ENCODE results near the gene NFE2L3.
A peak's percentile ranks its signal among the peaks of the same experiment; 100 is the strongest.
"Not testable (repeated sequence)": the region's sequence is repeated elsewhere in the genome, so short reads cannot be mapped to it uniquely, and the experiment has no call there.

NFE2L3 gene

GRCh38 chr7:26156451-26157420 lies 4.7 kb downstream of the NFE2L3 start:
- H3K27ac ChIP-seq, result peak overlapping the region; percentile 69
- TF ChIP-seq, protein P1, sequence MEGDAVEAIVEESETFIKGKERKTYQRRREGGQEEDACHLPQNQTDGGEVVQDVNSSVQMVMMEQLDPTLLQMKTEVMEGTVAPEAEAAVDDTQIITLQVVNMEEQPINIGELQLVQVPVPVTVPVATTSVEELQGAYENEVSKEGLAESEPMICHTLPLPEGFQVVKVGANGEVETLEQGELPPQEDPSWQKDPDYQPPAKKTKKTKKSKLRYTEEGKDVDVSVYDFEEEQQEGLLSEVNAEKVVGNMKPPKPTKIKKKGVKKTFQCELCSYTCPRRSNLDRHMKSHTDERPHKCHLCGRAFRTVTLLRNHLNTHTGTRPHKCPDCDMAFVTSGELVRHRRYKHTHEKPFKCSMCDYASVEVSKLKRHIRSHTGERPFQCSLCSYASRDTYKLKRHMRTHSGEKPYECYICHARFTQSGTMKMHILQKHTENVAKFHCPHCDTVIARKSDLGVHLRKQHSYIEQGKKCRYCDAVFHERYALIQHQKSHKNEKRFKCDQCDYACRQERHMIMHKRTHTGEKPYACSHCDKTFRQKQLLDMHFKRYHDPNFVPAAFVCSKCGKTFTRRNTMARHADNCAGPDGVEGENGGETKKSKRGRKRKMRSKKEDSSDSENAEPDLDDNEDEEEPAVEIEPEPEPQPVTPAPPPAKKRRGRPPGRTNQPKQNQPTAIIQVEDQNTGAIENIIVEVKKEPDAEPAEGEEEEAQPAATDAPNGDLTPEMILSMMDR (conservative IDR thresholded peaks at IDR 0.05), result no peak

GRCh38 chr7:26157520-26158105 lies 5.6 kb downstream of the NFE2L3 start:
- TF ChIP-seq, protein P1 (conservative IDR thresholded peaks at IDR 0.05), result no peak
- peak overlapping the region; percentile 69 for H3K27ac ChIP-seq

DNA sequence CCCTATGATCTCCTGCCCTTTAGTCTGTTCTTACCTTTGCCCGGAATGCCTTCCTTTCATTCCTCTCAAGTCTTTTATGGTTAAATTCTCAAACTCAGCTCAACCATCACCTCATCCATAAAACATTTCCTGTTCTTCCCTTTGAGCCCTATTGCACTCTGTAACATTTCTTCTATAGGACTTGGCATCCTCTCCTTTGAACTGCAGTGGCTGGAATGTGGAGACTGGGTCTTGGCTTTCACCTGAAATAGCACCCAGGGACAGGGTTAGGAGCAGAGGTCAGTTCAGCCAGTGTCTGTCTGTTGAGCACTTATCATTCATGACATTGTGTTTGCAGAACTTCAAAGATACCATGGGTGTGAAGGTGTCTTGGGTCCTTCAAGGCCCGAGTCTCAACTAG lies 7.2 kb downstream of the NFE2L3 start:
- TF ChIP-seq, protein P1 (conservative IDR thresholded peaks at IDR 0.05), result no peak
- H3K27ac ChIP-seq, result no peak overlapping the region; the same call in 1 of the 2 replicates

DNA sequence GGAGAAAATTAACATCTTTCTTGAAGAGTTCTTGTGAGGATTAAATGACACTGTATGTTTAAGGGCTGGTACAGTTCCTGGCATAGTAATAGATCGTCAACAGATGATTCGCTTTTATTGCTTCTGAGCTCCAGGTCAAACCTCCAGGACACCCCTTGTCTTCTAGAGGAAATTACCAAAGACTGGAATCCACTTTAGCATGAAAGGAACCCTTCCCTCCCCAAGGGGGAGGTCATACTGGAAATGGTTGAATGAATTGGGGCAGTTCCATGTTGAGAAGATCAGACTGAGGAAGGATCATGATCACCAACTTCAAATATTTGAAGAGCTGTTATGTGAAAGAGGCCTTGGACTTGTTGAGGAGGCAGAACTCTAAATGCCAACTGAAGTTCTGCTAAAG lies 8.9 kb downstream of the NFE2L3 start:
- no peak overlapping the region for H3K27ac ChIP-seq
- TF ChIP-seq, protein P1 (conservative IDR thresholded peaks at IDR 0.05), result no peak

DNA sequence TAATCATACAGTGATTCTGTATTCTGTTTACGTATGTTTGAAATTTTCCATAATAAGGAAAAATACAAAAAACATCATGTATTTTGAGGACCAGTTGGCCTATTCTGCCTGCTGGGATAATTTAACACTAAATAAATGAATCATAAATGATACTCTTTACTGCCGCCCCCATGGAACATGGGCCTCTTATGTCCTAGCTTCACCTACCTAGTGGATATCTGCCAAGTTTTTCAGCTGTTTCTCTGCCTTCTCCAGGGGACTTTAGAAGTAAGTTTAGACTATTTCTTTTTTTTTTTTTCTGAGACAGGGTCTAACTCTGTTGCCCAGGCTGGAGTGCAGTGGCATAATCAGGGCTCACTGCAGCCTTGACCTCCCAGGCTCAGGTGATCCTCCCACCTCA lies 10.4 kb downstream of the NFE2L3 start:
- TF ChIP-seq, protein P1 (conservative IDR thresholded peaks at IDR 0.05), result no peak
- H3K27ac ChIP-seq, result no peak overlapping the region

DNA sequence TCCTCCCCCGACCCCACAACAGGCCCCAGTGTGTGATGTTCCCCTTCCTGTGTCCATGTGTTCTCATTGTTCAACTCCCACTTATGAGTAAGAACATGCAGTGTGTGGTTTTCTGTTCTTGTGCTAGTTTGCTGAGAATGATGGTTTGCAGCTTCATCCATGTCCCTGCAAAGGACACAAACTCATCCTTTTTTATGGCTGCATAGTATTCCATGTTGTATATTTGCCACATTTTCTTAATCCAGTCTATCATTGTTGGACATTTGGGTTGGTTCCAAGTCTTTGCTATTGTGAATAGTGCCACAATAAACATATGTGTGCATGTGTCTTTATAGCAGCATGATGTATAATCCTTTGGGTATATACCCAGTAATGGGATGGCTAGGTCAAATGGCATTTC lies 11.8 kb downstream of the NFE2L3 start:
- not testable (repeated sequence) for H3K27ac ChIP-seq

- H3K27ac ChIP-seq, result peak overlapping the region; percentile 85
Measured at GRCh38 chr7:26165950-26166683, 14.1 kb downstream of the NFE2L3 start.

More at GRCh38 chr7:26165950-26166683, 14.1 kb downstream of the NFE2L3 start:
- TF ChIP-seq, protein P1 (conservative IDR thresholded peaks at IDR 0.05), result no peak
